Heart left ventricle (tissue), 13 donors: ENCODE data around the gene KIF11.

ENCODE experiments used
- POLR2A ChIP-seq, 2 donors: fragments of 450-650 bp; IDR thresholded peaks; one replicate each; pipeline ENCODE4 v1.6.1; 2017; ENCODE audit warnings: antibody characterized with exemption in 2 of 2, mild to moderate bottlenecking in 2 of 2, moderate library complexity in 2 of 2
- TF ChIP-seq, protein P1 (sequence below), 12 donors: fragments of 200-600 bp; sonication (generic) in 4 of 12; IDR thresholded peaks; one replicate each; pipeline versions ENCODE4 v1.5.0 to v1.8.0; 2018 to 2022; ENCODE audit warnings: antibody characterized with exemption in 12 of 12, mild to moderate bottlenecking in 5 of 12
- donor health status: ischemic (EF 13 %, LVEDD 7.1; RV severe dilation, severe dysfunction).
- donor health status: DM: no; HTN: yes; CAD: no.
- donor health status: DM: no; HTN: no; CAD: no.
- donor health status: ischemic (EF 25% LVEDD 6.9; RV normal size, moderate dysfunction).
- donor health status: ischemic (EF 25% LVEDD 5.7; RV mildly dilated, moderate dysfunction).
- donor health status: ischemic (EF 35%, LVEDD 5.7; RV mildly dilated, moderate dysfunction).
- donor health status: nonischemic (EF 11% LVEDD 7.7; RV severe dilation, severe dysfunction).
- donor health status: DM: yes; HTN: yes; CAD: no.
- donor health status: PGD.
- donor health status: ischemic (EF 29% LVEDD 5.4; RV normal size, mild dysfunction).
- donor health status: nonischemic (EF 23%, LVEDD 6.1; RV moderate dilation, normal function).

DNA sequence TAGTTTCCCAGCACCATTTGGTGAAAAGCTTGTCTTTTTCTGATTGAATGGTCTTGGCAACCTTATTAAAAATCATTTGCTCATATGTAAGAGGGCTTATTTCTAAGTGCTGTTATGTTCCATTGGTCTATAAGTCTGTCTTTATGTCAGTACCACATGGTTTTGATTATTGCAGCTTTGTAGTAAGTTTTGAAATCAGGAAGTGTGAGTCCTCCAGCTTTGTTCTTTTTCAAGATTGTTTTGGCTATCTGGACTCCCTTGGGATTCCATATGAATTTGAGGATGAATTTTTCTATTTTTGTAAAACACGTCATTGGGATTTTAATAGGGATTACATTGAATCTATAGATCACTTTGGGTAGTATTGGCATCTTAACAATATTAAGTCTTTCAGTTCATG lies 5.4 kb downstream of the KIF11 start:
- TF ChIP-seq, protein P1, sequence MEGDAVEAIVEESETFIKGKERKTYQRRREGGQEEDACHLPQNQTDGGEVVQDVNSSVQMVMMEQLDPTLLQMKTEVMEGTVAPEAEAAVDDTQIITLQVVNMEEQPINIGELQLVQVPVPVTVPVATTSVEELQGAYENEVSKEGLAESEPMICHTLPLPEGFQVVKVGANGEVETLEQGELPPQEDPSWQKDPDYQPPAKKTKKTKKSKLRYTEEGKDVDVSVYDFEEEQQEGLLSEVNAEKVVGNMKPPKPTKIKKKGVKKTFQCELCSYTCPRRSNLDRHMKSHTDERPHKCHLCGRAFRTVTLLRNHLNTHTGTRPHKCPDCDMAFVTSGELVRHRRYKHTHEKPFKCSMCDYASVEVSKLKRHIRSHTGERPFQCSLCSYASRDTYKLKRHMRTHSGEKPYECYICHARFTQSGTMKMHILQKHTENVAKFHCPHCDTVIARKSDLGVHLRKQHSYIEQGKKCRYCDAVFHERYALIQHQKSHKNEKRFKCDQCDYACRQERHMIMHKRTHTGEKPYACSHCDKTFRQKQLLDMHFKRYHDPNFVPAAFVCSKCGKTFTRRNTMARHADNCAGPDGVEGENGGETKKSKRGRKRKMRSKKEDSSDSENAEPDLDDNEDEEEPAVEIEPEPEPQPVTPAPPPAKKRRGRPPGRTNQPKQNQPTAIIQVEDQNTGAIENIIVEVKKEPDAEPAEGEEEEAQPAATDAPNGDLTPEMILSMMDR (IDR thresholded peaks at IDR 0.05) = no peak
- no peak for TF ChIP-seq POLR2A (IDR thresholded peaks at IDR 0.05)
